Measurements from ENCODE around the gene LAMA2. TPM values are rescaled to one million over a fixed set of nuclear protein-coding genes. Genes with fewer than 3 reads are reported as not detected.
"Not testable (repeated sequence)": the region's sequence is repeated elsewhere in the genome, so short reads cannot be mapped to it uniquely, and the experiment has no call there.

LAMA2 gene
- polyA plus RNA-seq, 4 donors, result 30.8 to 46.0 (median 32.6) TPM

DNA sequence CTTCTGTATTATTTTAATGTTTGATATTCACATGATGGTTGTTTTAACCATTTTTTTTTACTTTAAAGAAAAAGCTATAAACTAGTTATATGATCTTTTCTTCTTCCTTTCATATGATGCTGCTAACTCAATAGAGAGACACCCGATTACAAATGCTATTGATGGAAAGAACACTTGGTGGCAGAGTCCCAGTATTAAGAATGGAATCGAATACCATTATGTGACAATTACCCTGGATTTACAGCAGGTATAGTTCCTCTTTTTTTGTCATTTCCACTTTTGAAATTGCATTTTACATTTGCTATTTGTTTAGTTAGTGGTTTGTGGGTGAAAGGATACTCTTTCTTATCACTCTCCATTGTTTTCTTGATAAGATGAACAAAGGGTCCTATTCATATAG, 176.7 kb downstream of the LAMA2 start:
- no peak for DNase-seq (ENCODE audit: low read depth in 4 of 4, low spot score in 3 of 4)

DNA sequence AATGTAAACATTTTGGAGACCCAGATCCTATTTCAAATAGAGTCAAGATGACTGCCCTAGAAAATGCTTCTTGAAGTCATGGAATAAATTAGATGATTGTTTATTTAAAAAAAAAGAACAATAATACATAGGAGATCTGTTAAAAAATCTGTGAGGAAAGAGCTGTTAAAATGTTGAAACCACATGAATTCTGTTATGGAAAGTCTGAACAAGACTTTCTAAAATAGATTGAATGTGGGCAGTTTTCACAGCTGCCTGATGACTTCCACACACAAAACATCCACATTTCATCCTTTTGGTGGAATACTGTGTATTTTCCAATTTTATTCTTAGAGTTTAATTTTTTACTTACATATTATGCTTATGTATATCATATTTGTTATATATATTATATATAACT, 186.1 kb downstream of the LAMA2 start:
- no peak for DNase-seq (ENCODE audit: low read depth in 4 of 4, low spot score in 3 of 4)

DNA sequence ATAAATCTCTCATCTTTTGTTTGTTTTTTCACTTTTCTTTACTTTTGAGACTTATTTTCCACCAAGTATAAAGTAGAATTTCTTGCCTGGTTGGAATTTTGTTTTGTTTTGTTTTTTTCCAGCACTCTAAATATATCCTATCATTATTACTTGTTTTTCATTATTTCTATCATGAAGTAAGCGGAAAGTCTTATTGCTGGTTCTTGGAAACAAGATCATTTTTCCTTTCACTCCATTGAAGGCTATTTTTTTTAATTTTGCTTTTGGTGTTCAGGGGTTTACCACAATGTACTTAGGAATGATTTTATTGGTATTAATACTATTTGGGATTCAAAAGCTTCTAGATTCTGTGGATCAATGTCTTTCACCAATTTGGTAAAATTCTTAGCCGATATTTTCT, 190.1 kb downstream of the LAMA2 start:
- no peak for DNase-seq (ENCODE audit: low read depth in 4 of 4, low spot score in 3 of 4)

DNA sequence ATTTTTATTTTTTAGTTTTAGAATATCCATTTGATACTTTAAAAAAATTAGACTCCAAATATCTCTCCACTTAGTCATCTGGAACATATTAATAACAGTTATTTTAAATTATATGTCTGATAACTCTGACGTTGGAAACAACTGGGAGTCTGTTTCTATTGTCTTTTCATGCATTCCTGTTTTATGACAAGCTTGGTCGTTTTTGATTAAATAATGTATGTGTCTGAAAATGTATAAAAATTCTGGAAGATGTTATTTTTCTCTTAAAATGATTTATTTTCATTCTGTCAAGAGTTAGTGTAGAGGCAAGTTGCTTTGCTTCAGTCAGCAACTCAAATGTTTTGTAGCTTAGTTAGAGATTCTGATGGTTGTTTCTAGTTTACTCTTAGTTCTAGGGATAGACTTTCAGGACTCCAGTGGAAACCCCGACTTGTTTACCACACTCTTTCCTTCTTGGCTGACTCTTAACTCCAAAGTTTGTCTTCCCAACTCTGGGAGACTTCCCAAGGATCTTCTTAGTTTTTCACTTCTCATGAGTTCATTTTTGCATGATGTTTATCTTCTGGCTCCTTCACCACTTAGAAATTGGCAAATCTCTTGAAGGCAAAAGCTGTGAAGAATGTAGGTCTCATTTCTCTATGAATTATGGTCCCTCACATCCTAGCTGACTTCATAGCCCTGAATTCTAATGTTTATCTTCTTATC, 190.9 kb downstream of the LAMA2 start:
- DNase-seq (ENCODE audit: low read depth in 4 of 4, low spot score in 3 of 4), result no peak

DNA sequence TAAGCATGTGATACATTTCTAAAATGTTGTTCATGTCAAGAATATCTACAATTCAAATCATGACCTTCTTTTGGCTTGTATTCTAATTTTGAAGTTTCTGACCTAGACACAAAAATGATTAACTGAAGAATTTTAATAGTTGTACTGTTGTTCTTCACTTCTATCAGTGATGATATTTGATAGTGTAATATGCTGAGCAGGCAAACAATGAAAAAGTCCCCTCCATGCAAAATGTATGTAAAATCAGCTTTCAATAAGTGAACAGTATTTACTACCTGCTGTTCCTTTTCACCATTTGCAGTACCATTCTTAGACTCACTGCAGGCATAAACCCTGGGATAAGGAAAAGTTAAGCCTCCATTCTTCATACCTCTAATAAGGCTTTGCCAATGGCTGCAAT, 201.5 kb downstream of the LAMA2 start:
- DNase-seq (ENCODE audit: low read depth in 4 of 4, low spot score in 3 of 4), result no peak

DNA sequence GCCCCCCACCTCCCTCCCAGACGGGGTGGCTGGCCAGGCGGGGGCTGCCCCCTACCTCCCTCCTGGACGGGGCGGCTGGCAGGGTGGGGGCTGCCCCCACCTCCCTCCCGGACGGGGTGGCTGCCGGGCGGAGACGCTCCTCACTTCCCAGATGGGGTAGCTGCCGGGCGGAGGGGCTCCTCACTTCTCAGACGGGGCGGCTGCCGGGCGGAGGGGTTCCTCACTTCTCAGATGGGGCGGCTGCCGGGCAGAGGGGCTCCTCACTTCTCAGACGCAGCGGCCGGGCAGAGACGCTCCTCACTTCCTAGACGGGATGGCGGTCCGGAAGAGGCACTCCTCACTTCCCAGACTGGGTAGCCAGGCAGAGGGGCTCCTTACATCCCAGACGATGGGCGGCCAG, 205.5 kb downstream of the LAMA2 start:
- DNase-seq (ENCODE audit: low read depth in 4 of 4, low spot score in 3 of 4), result not testable (repeated sequence)

DNA sequence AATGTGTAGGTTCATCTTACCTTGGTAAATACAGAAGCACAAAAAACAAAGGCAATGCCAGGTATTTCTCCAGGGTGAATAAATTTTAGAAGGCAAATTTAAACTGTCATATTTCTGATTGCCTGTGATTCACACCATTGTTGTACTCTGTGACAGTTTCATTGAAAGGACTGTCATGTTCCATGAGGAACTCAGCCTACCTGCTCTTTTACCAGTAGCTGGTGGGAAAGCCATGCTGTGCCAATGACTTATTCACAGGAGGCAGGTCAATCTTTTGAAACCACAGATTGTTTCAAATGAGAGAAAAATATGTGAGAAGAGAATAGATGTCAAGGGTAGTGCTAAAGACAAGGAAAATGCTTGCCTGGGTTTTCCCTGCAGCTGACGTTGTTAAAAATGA, 206.4 kb downstream of the LAMA2 start:
- no peak for DNase-seq (ENCODE audit: low read depth in 4 of 4, low spot score in 3 of 4)

DNA sequence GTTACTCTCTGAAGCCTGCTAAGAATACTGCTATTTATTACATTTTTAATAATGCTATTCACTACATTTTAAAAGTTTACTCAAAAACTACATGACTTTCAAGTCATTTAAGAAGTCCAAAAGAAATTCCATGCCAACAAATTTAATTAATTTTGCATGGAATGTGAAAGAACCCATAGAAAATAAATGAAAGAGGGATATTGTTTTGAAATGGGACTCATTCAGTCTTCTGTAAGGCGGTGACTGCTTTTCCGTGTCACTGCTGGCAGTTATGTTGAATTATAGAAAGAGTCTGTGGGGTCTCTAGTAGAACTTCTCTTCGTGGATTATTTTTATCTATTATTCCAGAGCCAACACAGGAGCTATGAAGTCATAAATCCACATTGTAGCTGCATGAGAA, 211.2 kb downstream of the LAMA2 start:
- DNase-seq (ENCODE audit: low read depth in 4 of 4, low spot score in 3 of 4), result no peak

DNA sequence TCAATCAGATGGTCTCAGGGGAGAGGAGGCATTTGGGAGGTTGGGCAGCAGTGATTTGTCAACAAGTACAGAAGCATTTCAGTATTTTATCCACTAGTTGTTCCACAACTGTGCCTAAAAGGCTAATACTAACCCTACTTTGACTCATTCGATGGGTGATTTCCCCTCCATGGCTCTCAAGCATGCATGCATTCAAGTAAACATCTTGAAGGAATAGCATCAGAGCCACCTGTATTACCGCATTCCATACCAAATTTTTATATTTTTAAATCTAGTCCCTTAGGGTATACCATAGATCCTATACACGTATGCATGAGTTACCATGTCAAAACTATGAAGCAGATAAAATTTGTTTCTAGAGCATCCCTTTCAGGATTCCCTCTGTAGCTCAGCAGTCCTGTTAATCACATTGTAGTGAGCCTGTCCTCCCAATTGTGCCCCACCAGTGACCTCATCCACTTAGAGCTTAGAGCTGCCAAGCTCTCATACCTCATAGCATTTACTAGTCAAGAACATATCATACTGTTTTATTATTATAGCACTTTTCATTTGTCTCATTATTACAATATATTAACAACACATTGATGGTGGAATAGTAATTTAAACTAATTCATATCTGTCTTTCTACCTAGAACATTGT, 213.8 kb downstream of the LAMA2 start:
- no peak for DNase-seq (ENCODE audit: low read depth in 4 of 4, low spot score in 3 of 4)

DNA sequence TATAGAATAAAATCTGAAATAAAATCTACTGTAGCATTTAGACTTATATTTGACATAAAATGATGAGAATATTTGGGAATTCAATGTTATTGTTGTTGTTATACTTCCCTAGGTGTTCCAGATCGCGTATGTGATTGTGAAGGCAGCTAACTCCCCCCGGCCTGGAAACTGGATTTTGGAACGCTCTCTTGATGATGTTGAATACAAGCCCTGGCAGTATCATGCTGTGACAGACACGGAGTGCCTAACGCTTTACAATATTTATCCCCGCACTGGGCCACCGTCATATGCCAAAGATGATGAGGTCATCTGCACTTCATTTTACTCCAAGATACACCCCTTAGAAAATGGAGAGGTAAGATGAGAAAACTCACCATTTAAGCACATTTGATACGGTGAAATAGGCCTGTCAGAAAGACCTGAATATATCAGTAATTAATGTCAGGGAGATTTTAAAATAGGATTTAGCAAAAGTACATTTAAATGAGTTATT, 215.2 kb downstream of the LAMA2 start:
- no peak for DNase-seq (ENCODE audit: low read depth in 4 of 4, low spot score in 3 of 4)

DNA sequence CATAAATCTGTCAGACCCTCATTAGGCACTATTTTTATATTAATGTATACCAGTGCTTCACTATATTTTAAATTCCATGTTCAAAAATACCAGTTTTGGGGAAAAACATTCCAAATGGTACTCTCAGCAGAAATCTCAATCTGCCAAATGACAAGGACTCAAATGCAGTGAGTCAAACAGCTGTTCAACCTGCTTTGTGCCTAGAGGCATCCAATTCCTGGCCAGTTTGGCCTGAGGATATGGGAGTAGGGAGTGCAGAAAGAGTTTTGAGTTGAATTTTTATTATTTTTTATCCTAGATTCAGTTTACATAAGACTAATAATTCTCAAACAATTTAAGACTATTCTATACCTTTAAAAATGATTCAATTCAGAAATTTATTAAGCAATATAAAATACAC, 216.8 kb downstream of the LAMA2 start:
- DNase-seq (ENCODE audit: low read depth in 4 of 4, low spot score in 3 of 4), result no peak

DNA sequence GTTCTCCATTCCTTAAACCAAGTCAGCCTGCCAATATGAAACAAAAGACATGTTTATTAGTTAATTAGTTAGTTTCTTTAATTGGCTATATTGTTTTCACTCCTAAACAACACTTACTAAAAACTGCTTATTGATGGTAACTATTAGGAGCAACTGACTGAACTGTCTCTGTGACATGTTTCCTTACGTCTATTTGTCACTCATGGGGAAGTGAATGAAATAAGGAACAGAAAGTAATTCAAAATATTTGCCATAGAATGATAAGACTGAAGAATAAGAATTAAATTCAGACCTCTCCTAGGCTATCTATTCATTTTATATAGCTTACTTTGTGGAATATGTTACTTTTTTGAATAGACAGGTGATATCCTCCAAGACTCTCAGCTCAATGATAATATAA, 217.2 kb downstream of the LAMA2 start:
- DNase-seq (ENCODE audit: low read depth in 4 of 4, low spot score in 3 of 4), result no peak

DNA sequence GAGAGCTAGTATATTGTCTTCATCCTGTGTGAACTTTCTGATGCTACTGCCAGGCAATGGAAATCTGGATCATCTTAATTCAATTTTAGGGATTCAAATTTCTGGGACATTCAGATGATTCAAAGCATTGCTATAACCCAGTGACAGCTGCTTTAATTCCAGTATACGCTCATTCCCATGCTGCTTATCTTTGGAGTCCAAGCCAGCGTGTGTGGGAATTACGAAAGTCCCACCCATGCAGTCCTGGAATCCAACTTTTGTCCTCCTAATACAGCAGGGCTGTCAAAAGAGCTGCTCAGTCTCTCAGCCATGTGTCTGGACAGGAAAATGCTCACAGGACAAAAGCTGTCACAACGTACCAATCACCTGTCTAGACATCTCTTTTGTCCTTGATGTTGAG, 219.8 kb downstream of the LAMA2 start:
- DNase-seq (ENCODE audit: low read depth in 4 of 4, low spot score in 3 of 4), result no peak

DNA sequence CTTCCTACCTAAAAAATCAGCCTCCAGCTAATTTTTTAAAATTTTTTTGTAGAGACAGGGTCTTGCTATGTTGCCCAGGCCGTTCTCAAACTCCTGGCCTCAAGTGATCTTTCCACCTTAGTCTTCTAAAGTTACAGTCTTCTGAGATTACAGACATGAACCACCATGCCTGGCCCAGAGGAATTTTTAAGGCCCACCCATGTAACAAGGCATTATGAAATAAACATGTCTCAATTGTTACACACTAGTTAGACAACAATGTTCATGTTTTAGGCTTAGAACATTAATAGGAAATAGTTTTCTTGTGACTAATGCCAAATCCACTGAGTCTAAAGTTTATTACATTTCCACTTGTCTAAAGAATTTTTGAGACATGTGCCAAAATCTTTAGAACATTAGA, 221.2 kb downstream of the LAMA2 start:
- DNase-seq (ENCODE audit: low read depth in 4 of 4, low spot score in 3 of 4), result no peak

DNA sequence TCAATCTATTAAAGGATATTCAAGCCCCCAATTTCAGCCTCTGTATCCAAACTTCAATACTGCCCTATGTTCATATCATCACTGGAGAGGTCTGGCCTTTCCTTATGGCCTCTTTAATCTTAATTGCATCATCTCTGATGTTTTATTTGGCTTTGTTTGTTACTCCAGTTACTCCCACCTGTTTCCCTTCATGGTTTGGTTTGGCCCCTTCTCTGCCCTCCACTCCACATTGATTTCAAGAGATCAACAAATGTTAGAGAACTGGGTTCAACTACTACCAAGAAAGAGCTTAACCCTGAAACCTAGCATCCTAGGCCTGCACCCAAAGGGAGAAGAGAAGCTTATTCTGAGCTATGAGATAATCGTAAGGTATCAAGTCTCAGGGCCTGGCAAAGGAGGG, 221.6 kb downstream of the LAMA2 start:
- no peak for DNase-seq (ENCODE audit: low read depth in 4 of 4, low spot score in 3 of 4)

DNA sequence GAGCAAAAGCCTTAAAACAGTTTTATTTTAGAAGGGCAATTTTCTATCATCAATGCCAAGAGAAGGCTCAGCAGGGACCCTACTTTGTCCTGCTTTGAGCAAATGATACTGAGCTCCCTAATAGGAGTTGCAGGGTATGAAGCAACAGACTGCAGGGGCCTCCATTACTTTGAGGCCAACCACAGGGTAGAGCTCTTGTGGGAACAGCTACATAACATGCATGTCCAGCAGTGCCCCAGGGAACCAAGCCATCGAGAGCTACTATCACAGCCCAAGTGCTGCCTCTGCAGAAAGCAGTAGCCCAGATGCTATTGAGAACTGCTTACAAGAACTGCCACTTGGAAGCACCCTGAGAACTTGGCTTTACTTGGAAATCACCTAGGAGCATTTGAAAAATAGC, 222.1 kb downstream of the LAMA2 start:
- DNase-seq (ENCODE audit: low read depth in 4 of 4, low spot score in 3 of 4), result no peak

DNA sequence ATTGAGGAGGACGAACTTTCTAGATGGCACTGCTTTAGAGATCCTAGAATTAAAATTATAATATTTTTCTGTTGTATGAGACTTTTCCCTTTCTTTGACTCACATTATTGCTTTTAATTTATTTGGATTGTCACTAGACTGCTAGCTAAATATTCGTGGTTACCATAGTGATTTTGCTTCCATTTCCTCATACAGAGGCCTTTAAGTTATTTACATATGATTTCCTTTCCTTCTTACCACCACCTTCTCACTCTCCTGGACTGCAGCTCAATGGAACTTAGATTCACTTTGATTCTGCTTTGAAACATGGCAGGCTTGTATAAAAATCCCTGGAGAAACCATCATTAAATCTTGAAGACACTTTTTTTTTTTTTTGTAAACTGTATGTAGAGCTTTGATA, 222.9 kb downstream of the LAMA2 start:
- no peak for DNase-seq (ENCODE audit: low read depth in 4 of 4, low spot score in 3 of 4)

DNA sequence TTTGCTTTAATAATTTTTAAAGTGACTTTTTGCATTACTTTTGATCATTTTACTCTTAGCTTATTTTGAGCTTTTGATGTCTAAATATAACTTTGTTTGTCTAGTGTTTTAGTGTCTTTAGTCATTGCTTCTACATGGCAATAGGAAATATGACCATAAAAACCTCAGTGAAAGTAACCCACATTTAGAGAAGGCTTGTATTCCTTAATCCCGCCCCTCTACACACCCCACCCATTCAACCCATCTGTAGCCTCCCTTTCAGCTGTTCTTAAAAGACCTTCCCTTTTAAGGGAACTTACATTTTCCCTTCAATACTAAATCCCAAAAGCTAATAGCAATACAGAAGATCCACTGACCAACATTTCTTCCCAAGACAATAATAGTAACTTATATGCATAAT, 225.4 kb downstream of the LAMA2 start:
- no peak for DNase-seq (ENCODE audit: low read depth in 4 of 4, low spot score in 3 of 4)

DNA sequence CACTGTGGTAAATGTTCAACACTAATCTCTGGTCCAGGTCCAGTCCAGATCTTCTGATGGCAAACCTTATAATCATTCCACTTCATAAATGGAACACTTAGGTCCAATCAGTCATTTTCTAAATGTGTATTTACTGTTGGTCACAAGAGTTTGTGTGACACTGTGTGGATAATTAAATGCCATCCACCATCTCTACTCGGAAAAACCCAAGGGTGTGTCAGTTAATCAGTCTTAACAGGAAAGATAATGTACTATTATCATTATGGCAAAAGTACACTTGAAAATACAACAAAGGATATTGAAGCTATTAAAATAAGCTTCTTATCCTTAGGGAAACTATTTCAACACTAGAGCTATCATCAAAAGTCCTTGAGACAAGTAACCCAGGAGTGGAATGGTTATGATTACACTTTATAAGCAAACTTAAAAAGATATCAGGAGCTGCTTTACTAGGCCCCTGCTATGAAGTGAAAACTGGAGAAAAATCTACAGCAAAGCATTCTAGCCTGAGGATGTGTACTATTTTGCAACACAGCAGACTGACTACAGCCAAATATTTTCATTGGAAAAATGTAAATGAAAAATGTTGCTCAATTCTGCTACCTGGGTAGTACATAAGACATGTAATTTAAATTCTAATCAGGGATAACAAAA, 227.9 kb downstream of the LAMA2 start:
- DNase-seq (ENCODE audit: low read depth in 4 of 4, low spot score in 3 of 4), result no peak

DNA sequence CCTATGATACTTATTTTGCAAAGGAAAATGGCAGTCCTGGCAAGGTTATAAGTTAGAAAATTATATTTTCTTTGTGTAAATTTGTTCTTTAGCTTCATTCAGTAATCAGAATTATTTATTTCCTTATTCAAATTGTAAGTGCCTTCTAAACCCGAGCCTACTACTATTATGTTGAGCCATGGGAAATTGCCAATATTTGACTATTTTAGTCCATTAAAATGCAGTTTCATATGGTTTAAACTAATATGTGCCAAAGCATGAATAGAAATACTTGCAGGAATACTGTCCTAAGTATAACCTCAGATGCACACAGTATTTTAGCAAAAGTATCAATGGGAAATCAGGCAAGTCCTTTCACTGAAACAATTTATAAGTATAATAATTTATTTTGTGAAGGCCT, 228.4 kb downstream of the LAMA2 start:
- no peak for DNase-seq (ENCODE audit: low read depth in 4 of 4, low spot score in 3 of 4)

DNA sequence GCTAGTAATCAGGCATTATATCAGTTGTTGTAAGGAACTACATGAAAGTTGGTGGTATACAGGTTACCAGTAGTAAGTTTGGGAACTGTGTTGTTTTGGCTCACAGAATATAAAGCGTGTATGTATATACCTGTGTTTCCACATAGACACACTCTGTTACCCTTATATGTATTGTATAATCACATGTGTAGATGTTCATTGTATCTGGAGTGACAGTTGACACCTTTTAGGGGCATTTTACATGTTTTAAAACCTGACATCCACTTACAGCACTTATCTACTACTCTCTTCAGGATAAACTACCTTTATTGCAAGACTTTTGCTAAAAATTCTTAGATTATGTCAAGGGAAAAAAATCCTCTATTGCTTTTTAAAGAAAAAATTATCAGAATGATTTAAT, 228.9 kb downstream of the LAMA2 start:
- no peak for DNase-seq (ENCODE audit: low read depth in 4 of 4, low spot score in 3 of 4)

DNA sequence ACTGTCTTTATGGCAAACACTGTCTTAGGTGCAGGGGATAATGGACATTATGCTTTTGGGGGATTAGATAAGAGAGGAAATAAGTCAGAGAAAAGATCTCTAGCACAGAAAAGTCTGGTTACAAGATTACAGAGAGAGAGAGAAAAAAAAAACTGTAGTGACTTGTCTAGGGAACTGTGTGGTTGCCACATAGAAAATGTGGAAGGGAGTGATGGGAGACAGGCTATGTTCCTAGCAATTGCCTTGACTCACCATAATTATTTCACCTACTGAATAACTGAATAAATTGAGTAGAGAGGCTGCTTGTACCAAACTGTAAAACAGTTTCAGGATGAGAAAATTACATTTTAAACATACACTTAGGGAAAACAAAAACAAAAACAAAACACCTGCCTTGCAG, 229.7 kb downstream of the LAMA2 start:
- no peak for DNase-seq (ENCODE audit: low read depth in 4 of 4, low spot score in 3 of 4)
